PC-3 (cell line): ENCODE data around the gene C19orf25. TPM values are rescaled to one million over a fixed set of nuclear protein-coding genes. Genes with fewer than 3 reads are reported as not detected.

Experiments used
- ATAC-seq: fragments of 200-7000 bp; cut with Tn5 transposase; 2 replicates; pipeline ENCODE4 v1.9.1; 2020; ENCODE audit warnings: mild to moderate bottlenecking, moderate library complexity
- BruUV-seq: library from RNA; stranded (reverse); fragments of 400-500 nt; replicated peaks from 2 replicates; lab custom pipeline; 2021; lab: Mats Ljungman, UMichigan
- CTCF ChIA-PET: fragments of 300-600 bp; sonication (Branson Sonifier 250); formaldehyde crosslinking; loops from one replicate; lab custom pipeline; 2022; ENCODE audit warnings: antibody characterized with exemption; lab: Charles Lee
- POLR2A ChIA-PET: fragments of 300-600 bp; sonication (Branson Sonifier 250); formaldehyde crosslinking; loops from one replicate; lab custom pipeline; 2022; ENCODE audit warnings: antibody characterized with exemption; ENCODE audit not compliant: unreplicated experiment; lab: Charles Lee
- DNase-seq: peaks from one replicate; pipeline ENCODE4 v3.0.0-alpha.2; 2015
- H2AFZ ChIP-seq: fragments of 300-600 bp; sonication (generic); 2 replicates; pipeline ENCODE4 v1.6.0; 2016; ENCODE audit warnings: antibody characterized with exemption, low read length
- H3F3A ChIP-seq: fragments of 300-600 bp; sonication (generic); one replicate; pipeline ENCODE4 v1.6.0; 2017; ENCODE audit warnings: antibody characterized with exemption, low read length, control low read depth, mild to moderate bottlenecking; ENCODE audit not compliant: unreplicated experiment
- H3K27ac ChIP-seq: fragments of 300-600 bp; sonication (generic); 2 replicates; pipeline ENCODE4 v1.5.1; 2016; ENCODE audit warnings: mild to moderate bottlenecking, low read length
- H3K27me3 ChIP-seq: fragments of 300-600 bp; sonication (generic); 2 replicates; pipeline ENCODE4 v1.6.1; 2016; ENCODE audit warnings: low read length, mixed read lengths
- H3K36me3 ChIP-seq: fragments of 300-600 bp; sonication (generic); 2 replicates; pipeline ENCODE4 v1.6.1; 2016; ENCODE audit warnings: low read depth, mixed run types, low read length, mixed read lengths
- H3K4me1 ChIP-seq: fragments of 300-600 bp; sonication (generic); 2 replicates; pipeline ENCODE4 v1.5.1; 2016; ENCODE audit warnings: low read length; ENCODE audit not compliant: insufficient read depth
- H3K4me2 ChIP-seq: fragments of 300-600 bp; sonication (generic); 2 replicates; pipeline ENCODE4 v1.6.0; 2016; ENCODE audit warnings: low read length
- H3K4me3 ChIP-seq: fragments of 300-600 bp; sonication (generic); 2 replicates; pipeline ENCODE4 v1.5.1; 2016; ENCODE audit warnings: mild to moderate bottlenecking, low read length, mixed read lengths
- H3K79me2 ChIP-seq: fragments of 300-600 bp; sonication (generic); 2 replicates; pipeline ENCODE4 v1.6.1; 2017; ENCODE audit warnings: low read length, mixed read lengths
- H3K9ac ChIP-seq: fragments of 300-600 bp; sonication (generic); 2 replicates; pipeline ENCODE4 v1.6.0; 2016; ENCODE audit warnings: mild to moderate bottlenecking, low read length
- H3K9me2 ChIP-seq: fragments of 300-600 bp; sonication (generic); replicated peaks from 2 replicates; pipeline ENCODE4 v1.6.1; 2016; ENCODE audit warnings: mixed run types, low read length, mixed read lengths
- H3K9me3 ChIP-seq: fragments of 300-600 bp; sonication (generic); 2 replicates; pipeline ENCODE4 v1.6.1; 2016; ENCODE audit warnings: low read length, mixed read lengths
- H4K20me1 ChIP-seq: fragments of 300-600 bp; sonication (generic); 2 replicates; pipeline ENCODE4 v1.6.1; 2016; ENCODE audit warnings: low read length, mixed read lengths
- CTCF ChIP-seq: fragments of 300-600 bp; sonication (generic); conservative IDR thresholded peaks from 2 replicates; pipeline ENCODE4 v1.5.1; 2017; ENCODE audit warnings: antibody characterized with exemption, low read depth, mild to moderate bottlenecking, low read length
- EZH2 ChIP-seq: fragments of 300-600 bp; sonication (generic); IDR thresholded peaks from one replicate; pipeline ENCODE4 v1.6.1; 2017; ENCODE audit warnings: antibody characterized with exemption, mild to moderate bottlenecking, low read length; ENCODE audit not compliant: unreplicated experiment
- EZH2phosphoT487 ChIP-seq: fragments of 300-600 bp; sonication (generic); IDR thresholded peaks from 2 replicates; pipeline ENCODE4 v1.6.1; 2018; ENCODE audit warnings: mild to moderate bottlenecking, antibody characterized with exemption, low read length, borderline replicate concordance
- intact Hi-C: fragments of 100-400 bp; cut with micrococcal nuclease; formaldehyde crosslinking; loops from 2 replicates; pipeline ENCODE4 v1.9.0; 2023
- total RNA-seq: library from RNA; depleted of rRNA; stranded (reverse); fragments of >200 nt; gene quantifications from 2 replicates; pipeline ENCODE4 v1.2.3, GENCODE V29; 2014

The C19orf25 gene
- total RNA-seq, 1 experiment from 2014 or later, result 45.0 TPM

GRCh38 chr19:1507763-1508506, 28.9 kb upstream of the C19orf25 start:
- ATAC-seq, result peak; percentile 82
- Histone ChIP-seq H3K79me2 (peaks cover 3% of the 10 kb centered on the region; the same call in 1 of the 2 replicates), H3K36me3 (no peaks in the 10 kb centered on the region), H3K9me3 (no peaks in the 10 kb centered on the region), H3K4me3 (peak overlapping the region; percentile 66), H3K27ac (peak overlapping the region; percentile 78), H3K9ac (peak overlapping the region; percentile 72), H3K4me2 (peak overlapping the region; percentile 90), H3K4me1 (peaks cover 3% of the 10 kb centered on the region; the same call in 1 of the 2 replicates), H3K9me2 (no peaks in the 10 kb centered on the region), H3K27me3 (no peaks in the 10 kb centered on the region), H3F3A (no peaks in the 10 kb centered on the region), H4K20me1 (no peaks in the 10 kb centered on the region), H2AFZ (peak overlapping the region; percentile 91)
- DNase-seq, result peak; percentile 89
- TF ChIP-seq EZH2phosphoT487 (no peak), CTCF (no peak), EZH2 (no peak)
- ChIA-PET CTCF (no interaction called here), POLR2A (interaction anchor here (0.6 kb wide), 1 partner anchor 196 kb away, joined by 11 read pairs; no protein-coding TSS in a partner anchor)
- intact Hi-C loops, result no loop called here
- BruUV-seq, result no TSS peak

GRCh38 chr19:1507192-1507660, 28.2 kb upstream of the C19orf25 start:
- intact Hi-C loops, result no loop called here
- Histone ChIP-seq H3K27ac (peak overlapping the region; percentile 78; the same call in 1 of the 2 replicates), H3K36me3 (no peaks in the 10 kb centered on the region), H2AFZ (peak overlapping the region; percentile 91; the same call in 1 of the 2 replicates), H3K27me3 (no peaks in the 10 kb centered on the region), H3K4me3 (no peak overlapping the region), H3K4me2 (peak overlapping the region; percentile 90; the same call in 1 of the 2 replicates), H4K20me1 (no peaks in the 10 kb centered on the region), H3F3A (no peaks in the 10 kb centered on the region), H3K9ac (no peak overlapping the region), H3K4me1 (no peaks in the 10 kb centered on the region; the same call in 1 of the 2 replicates), H3K9me3 (no peaks in the 10 kb centered on the region), H3K9me2 (no peaks in the 10 kb centered on the region), H3K79me2 (no peaks in the 10 kb centered on the region)
- POLR2A ChIA-PET, result no interaction called here
- CTCF ChIA-PET, result no interaction called here
- DNase-seq, result no peak
- ATAC-seq, result no peak
- BruUV-seq, result no TSS peak
- TF ChIP-seq EZH2phosphoT487, result no peak
- no peak for TF ChIP-seq EZH2

- no peaks in the 10 kb centered on the region for H4K20me1 ChIP-seq
- DNase-seq, result no peak
- no peaks in the 10 kb centered on the region for H3K79me2 ChIP-seq
- ATAC-seq, result no peak
- H2AFZ ChIP-seq, result no peak overlapping the region
- no peak overlapping the region for H3K27ac ChIP-seq
- no peak for TF ChIP-seq EZH2phosphoT487
- no peak overlapping the region for H3K4me2 ChIP-seq
- no TSS peak for BruUV-seq
- POLR2A ChIA-PET, result no interaction called here
- H3K9me2 ChIP-seq, result no peaks in the 10 kb centered on the region
- H3K9ac ChIP-seq, result no peak overlapping the region
- no peaks in the 10 kb centered on the region for H3F3A ChIP-seq
- no peaks in the 10 kb centered on the region for H3K27me3 ChIP-seq
- H3K36me3 ChIP-seq, result no peaks in the 10 kb centered on the region
- no peaks in the 10 kb centered on the region; the same call in 1 of the 2 replicates for H3K4me1 ChIP-seq
- no peaks in the 10 kb centered on the region for H3K9me3 ChIP-seq
- no peak overlapping the region for H3K4me3 ChIP-seq
- intact Hi-C loops, result no loop called here
- CTCF ChIA-PET, result no interaction called here
These were observed 27.2 kb upstream of the C19orf25 start for GRCh38 chr19:1505991-1506881.
